ENCODE data around the gene FAM184A. TPM values are rescaled to one million over a fixed set of nuclear protein-coding genes. Genes with fewer than 3 reads are reported as not detected.

FAM184A gene
- total RNA-seq, 3 donors from 2014 or later: 0.60 to 3.4 (median 0.87) TPM

DNA sequence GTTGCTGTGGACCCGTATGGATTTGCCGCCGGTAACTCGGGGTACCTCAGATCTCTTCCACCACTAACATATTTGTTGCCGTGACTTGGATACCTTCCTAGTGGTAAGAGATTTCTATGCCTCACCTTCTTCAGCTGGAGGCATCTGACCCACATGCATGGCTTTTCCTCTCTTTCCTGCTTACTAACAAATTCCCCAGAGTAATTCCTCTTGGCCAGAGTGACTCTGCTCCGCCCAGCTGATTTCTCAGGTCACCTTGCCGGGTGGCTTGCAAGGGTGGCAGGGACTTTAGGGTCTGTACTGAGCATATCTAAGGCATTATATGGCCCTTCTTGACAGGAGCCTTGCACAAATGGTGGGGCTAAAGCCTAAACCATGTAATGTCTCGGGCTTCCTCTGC lies 38.2 kb downstream of the FAM184A start:
- TF ChIP-seq, protein P1, sequence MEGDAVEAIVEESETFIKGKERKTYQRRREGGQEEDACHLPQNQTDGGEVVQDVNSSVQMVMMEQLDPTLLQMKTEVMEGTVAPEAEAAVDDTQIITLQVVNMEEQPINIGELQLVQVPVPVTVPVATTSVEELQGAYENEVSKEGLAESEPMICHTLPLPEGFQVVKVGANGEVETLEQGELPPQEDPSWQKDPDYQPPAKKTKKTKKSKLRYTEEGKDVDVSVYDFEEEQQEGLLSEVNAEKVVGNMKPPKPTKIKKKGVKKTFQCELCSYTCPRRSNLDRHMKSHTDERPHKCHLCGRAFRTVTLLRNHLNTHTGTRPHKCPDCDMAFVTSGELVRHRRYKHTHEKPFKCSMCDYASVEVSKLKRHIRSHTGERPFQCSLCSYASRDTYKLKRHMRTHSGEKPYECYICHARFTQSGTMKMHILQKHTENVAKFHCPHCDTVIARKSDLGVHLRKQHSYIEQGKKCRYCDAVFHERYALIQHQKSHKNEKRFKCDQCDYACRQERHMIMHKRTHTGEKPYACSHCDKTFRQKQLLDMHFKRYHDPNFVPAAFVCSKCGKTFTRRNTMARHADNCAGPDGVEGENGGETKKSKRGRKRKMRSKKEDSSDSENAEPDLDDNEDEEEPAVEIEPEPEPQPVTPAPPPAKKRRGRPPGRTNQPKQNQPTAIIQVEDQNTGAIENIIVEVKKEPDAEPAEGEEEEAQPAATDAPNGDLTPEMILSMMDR (IDR thresholded peaks at IDR 0.05): no peak
- ATAC-seq (no peak), DNase-seq (no peak)
- Histone ChIP-seq H3K9me3 (no peaks in the 10 kb centered on the region), H3K36me3 (ENCODE audit: low read depth) (no peaks in the 10 kb centered on the region), H3K4me3 (no peak overlapping the region), H3K4me1 (ENCODE audit: low read depth) (no peaks in the 10 kb centered on the region)
- intact Hi-C loops (cut with DNase I, micrococcal nuclease): no loop called here

DNA sequence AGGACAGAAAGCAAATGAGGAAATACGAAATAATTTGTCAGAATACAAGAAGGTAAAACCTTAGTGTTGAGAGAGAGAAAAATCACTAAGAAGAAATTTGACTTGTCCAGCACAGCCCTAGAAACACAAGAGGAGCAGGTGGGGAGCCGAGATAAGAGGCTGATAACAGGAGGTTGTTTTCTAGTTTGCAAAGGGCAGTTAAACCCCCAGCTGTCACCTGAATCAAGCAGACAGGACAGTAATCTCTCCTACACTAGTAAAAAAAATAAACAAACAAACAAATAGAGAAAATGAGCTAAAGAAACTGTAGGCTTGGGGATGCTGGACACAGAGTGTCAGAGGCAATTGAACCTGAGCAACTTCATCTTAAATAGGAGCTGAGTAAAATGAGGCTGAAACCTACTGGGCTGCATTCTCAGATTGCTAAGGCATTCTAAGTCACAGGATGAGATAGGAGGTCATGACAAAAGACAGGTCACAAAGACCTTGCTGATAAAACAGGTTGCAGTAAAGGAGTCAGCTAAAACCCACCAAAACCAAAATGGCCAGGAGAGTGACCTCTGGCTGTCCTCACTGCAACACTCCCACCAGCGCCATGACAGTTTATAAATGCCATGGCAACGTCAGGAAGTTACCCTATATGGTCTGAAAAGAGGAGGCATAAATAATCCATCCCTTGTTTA lies 40.4 kb downstream of the FAM184A start:
- no peak for DNase-seq
- Histone ChIP-seq H3K36me3 (ENCODE audit: low read depth) (no peaks in the 10 kb centered on the region), H3K9me3 (no peaks in the 10 kb centered on the region), H3K4me3 (no peak overlapping the region), H3K4me1 (ENCODE audit: low read depth) (no peaks in the 10 kb centered on the region)
- no peak for ATAC-seq
- TF ChIP-seq, protein P1 (IDR thresholded peaks at IDR 0.05): no peak
- intact Hi-C loops (cut with DNase I, micrococcal nuclease): no loop called here

DNA sequence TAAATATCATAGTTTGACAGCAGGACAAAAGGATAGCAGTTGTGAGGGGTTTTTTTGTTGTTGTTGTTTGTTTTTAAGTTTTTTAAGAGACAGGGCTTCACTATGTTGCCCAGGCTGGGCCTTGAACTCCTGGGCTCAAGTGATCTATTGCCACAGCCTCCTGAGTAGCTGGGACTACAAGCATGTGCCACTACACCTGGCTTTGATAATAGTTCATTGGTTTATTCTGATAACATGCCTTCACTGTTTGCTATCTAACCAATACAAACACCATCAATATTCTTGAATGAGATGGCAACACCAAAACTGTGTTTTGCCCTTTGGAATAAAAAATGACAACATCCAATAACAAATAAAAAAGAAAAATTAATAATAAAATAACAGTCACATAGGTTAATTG lies 41.2 kb downstream of the FAM184A start:
- Histone ChIP-seq H3K9me3 (no peaks in the 10 kb centered on the region), H3K36me3 (ENCODE audit: low read depth) (no peaks in the 10 kb centered on the region), H3K4me3 (no peak overlapping the region), H3K4me1 (ENCODE audit: low read depth) (no peaks in the 10 kb centered on the region)
- ATAC-seq (no peak), DNase-seq (no peak)
- TF ChIP-seq, protein P1 (IDR thresholded peaks at IDR 0.05): no peak
- intact Hi-C loops (cut with DNase I, micrococcal nuclease): no loop called here

DNA sequence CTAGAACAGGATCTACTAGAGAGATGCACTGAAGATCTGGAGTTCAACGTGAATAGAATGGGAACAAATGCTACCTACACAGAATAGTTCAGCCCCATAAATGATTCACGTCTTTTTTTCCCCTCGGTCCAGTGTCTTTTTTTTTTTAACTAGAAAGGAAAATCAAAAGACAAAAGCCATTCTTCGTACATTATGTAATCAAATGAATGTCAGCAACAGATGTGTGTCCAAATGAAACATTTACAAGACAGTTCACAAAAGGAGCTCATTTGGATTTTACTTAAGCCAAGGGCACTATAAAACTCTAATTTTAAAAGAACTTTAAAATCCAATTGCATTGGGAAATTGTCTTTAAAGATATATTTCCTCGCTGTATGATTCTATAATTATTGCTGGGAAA lies 42.4 kb downstream of the FAM184A start:
- Histone ChIP-seq H3K9me3 (no peaks in the 10 kb centered on the region), H3K4me3 (no peak overlapping the region), H3K4me1 (ENCODE audit: low read depth) (no peaks in the 10 kb centered on the region), H3K36me3 (ENCODE audit: low read depth) (no peaks in the 10 kb centered on the region)
- no peak for DNase-seq
- no peak for ATAC-seq
- TF ChIP-seq, protein P1 (IDR thresholded peaks at IDR 0.05): no peak
- intact Hi-C loops (cut with DNase I, micrococcal nuclease): no loop called here

DNA sequence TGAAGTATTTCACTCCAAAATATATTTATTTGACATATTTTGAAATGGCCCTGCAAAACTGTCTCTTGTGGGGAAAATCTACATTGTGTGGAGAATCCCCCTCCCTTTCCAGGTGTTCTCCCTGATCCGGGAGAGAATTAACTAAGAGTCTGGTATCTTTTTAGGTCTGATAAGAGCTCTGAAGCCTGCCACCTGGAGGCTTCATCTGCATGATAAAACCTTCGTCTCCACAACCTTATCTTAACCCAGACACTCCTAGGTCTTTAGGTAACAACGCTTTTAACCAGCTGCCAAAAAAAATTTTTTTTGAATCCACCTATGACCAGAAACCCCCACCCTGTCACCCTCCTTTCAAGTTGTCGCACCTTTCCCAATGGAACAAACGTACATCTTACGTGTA lies 43.0 kb downstream of the FAM184A start:
- no peaks in the 10 kb centered on the region for H3K9me3 ChIP-seq
- no peaks in the 10 kb centered on the region for H3K36me3 ChIP-seq (ENCODE audit: low read depth)
- H3K4me3 ChIP-seq: no peak overlapping the region
- no peaks in the 10 kb centered on the region for H3K4me1 ChIP-seq (ENCODE audit: low read depth)
- intact Hi-C loops (cut with DNase I, micrococcal nuclease): no loop called here
- TF ChIP-seq, protein P1 (IDR thresholded peaks at IDR 0.05): no peak
- ATAC-seq (no peak), DNase-seq (no peak)
